Endothelial cell of umbilical vein (primary cell): Measurements from ENCODE around the gene ARMC5. TPM values are rescaled to one million over a fixed set of nuclear protein-coding genes. Genes with fewer than 3 reads are reported as not detected.

Experiments used
- BruUV-seq: library from RNA; stranded (reverse); fragments of 400-500 nt; replicated peaks from 2 replicates; lab custom pipeline; 2021; lab: Mats Ljungman, UMichigan
- CTCF ChIA-PET: fragments of 300-600, 350-600 bp; sonication (Branson Sonifier 250); formaldehyde crosslinking; loops from one replicate; lab custom pipeline; 2021; ENCODE audit warnings: antibody characterized with exemption, inconsistent platforms; lab: Charles Lee
- POLR2A ChIA-PET: fragments of 300-600, 350-600 bp; sonication (Branson Sonifier 250); formaldehyde crosslinking; loops from one replicate; lab custom pipeline; 2021; ENCODE audit warnings: antibody characterized with exemption, inconsistent platforms; lab: Charles Lee
- DNase-seq: peaks from one replicate; pipeline ENCODE4 v3.0.0-alpha.2; 2011; ENCODE audit warnings: low read depth, low spot score
- FAIRE-seq: peaks from 2 replicates; lab custom pipeline; 2011; peaks lifted over from hg19 to GRCh38; lab: Jason Lieb, UNC
- H2AFZ ChIP-seq: 2 replicates; pipeline ENCODE4 v1.6.0; 2012; ENCODE audit warnings: low read depth, low read length, control low read depth, inconsistent platforms
- H3K27ac ChIP-seq: 2 replicates; pipeline ENCODE4 v1.5.1; 2011; ENCODE audit warnings: low read depth, mild to moderate bottlenecking, control low read depth, low read length, moderate library complexity; ENCODE audit not compliant: insufficient read depth
- H3K27me3 ChIP-seq, 2 experiments: 2 replicates each; pipeline versions ENCODE4 v1.6.0 to v1.6.1; 2011; ENCODE audit warnings: low read length in 2 of 2, mixed read lengths in 1 of 2; ENCODE audit not compliant: control insufficient read depth in 2 of 2, insufficient read depth in 2 of 2
- H3K36me3 ChIP-seq, 2 experiments: 2 replicates in 1 of 2; 3 replicates in 1 of 2; pipeline ENCODE4 v1.5.1; 2011; ENCODE audit warnings: low read length in 2 of 2, mild to moderate bottlenecking in 1 of 2, moderate library complexity in 1 of 2; ENCODE audit not compliant: control insufficient read depth in 2 of 2, insufficient read depth in 2 of 2; ENCODE audit errors: extremely low read depth in 1 of 2
- H3K4me1 ChIP-seq: 3 replicates; pipeline ENCODE4 v1.5.1; 2011; ENCODE audit warnings: mild to moderate bottlenecking, low read length; ENCODE audit not compliant: control insufficient read depth, insufficient read depth; ENCODE audit errors: extremely low read depth
- H3K4me2 ChIP-seq: 2 replicates; pipeline ENCODE4 v1.6.1; 2011; ENCODE audit warnings: low read length, control low read depth, mixed read lengths; ENCODE audit not compliant: insufficient read depth
- H3K4me3 ChIP-seq, 3 experiments: fragments of 200-600 bp in 1 of 3; sonication (generic), shearing (Covaris generic) in 1 of 3; replicated peaks in 1 of 3; 2 replicates each; pipeline ENCODE4 v1.5.1; 2011 to 2016; ENCODE audit warnings: control low read depth in 3 of 3, low read length in 3 of 3, mild to moderate bottlenecking in 2 of 3, inconsistent platforms in 1 of 3, low read depth in 1 of 3, moderate library complexity in 1 of 3; ENCODE audit not compliant: insufficient read depth in 1 of 3
- H3K79me2 ChIP-seq: 2 replicates; pipeline ENCODE4 v1.6.0; 2012; ENCODE audit warnings: low read length, inconsistent platforms; ENCODE audit not compliant: control insufficient read depth, insufficient read depth
- H3K9ac ChIP-seq: replicated peaks from 2 replicates; pipeline ENCODE3; 2011; ENCODE audit warnings: low read length, control low read depth; ENCODE audit not compliant: insufficient read depth; ENCODE audit errors: extremely low read depth
- H3K9me1 ChIP-seq: replicated peaks from 3 replicates; pipeline ENCODE4 v1.6.0; 2011; ENCODE audit warnings: mild to moderate bottlenecking, low read length; ENCODE audit not compliant: control insufficient read depth, insufficient read depth; ENCODE audit errors: extremely low read depth
- H3K9me3 ChIP-seq: replicated peaks from 2 replicates; pipeline ENCODE4 v1.5.1; 2012; ENCODE audit warnings: low read length, inconsistent platforms; ENCODE audit not compliant: control insufficient read depth, insufficient read depth
- H4K20me1 ChIP-seq: replicated peaks from 2 replicates; pipeline ENCODE3; 2011; ENCODE audit warnings: mild to moderate bottlenecking, low read length; ENCODE audit not compliant: control insufficient read depth, insufficient read depth; ENCODE audit errors: extremely low read depth
- EZH2 ChIP-seq: IDR thresholded peaks from 2 replicates; pipeline ENCODE4 v1.6.1; 2012; ENCODE audit warnings: borderline replicate concordance, low read depth, mild to moderate bottlenecking, moderate library complexity, low read length, inconsistent platforms; ENCODE audit not compliant: severe bottlenecking
- FOS ChIP-seq: IDR thresholded peaks from 2 replicates; pipeline ENCODE4 v1.6.1; 2011; ENCODE audit warnings: mild to moderate bottlenecking, low read length, moderate library complexity, borderline replicate concordance; ENCODE audit not compliant: insufficient read depth
- GATA2 ChIP-seq: IDR thresholded peaks from 2 replicates; pipeline ENCODE4 v1.7.0; 2011; ENCODE audit warnings: low read depth, mild to moderate bottlenecking, moderate library complexity, mixed read lengths, low read length; ENCODE audit not compliant: insufficient read length, insufficient read depth
- JUN ChIP-seq: IDR thresholded peaks from 2 replicates; pipeline ENCODE4 v1.6.1; 2011; ENCODE audit warnings: borderline replicate concordance, low read depth; ENCODE audit not compliant: insufficient read length, insufficient read depth
- MYC ChIP-seq: IDR thresholded peaks from one replicate; pipeline ENCODE4 v1.6.1; 2011; ENCODE audit warnings: mild to moderate bottlenecking, low read depth, low read length
- POLR2A ChIP-seq: IDR thresholded peaks from 2 replicates; pipeline ENCODE4 v1.6.1; 2012; ENCODE audit warnings: low read depth, mild to moderate bottlenecking, control low read depth, low read length
- POLR2AphosphoS5 ChIP-seq: IDR thresholded peaks from 2 replicates; pipeline ENCODE4 v1.6.1; 2012; ENCODE audit warnings: low read depth, mild to moderate bottlenecking, control low read depth, low read length, moderate library complexity; ENCODE audit not compliant: insufficient read depth
- dilution Hi-C: fragments of 300-500 bp; cut with MboI; formaldehyde crosslinking; loops from one replicate; pipeline ENCODE4 v1.15.0; 2019; ENCODE audit warnings: low sequenced_read_pairs; ENCODE audit not compliant: extremely low pct_ligation_motif_present
- intact Hi-C: fragments of 100-400 bp; cut with micrococcal nuclease; formaldehyde crosslinking; loops from one replicate; pipeline ENCODE4 v1.10.0; 2022
- polyA plus RNA-seq, 4 experiments: library from polyadenylated mRNA; depleted of rRNA in 3 of 4; stranded (reverse) in 3 of 4; unstranded in 1 of 4; fragments of >200 nt; gene quantifications; 2 replicates each; pipeline versions ENCODE4 v1.2.1 to v1.2.3, GENCODE V29; 2011 to 2012; ENCODE audit warnings: missing spikeins in 1 of 4
- total RNA-seq: library from RNA; stranded (reverse); gene quantifications from 2 replicates; pipeline ENCODE4 v1.2.3, GENCODE V29; 2021
- TF ChIP-seq, protein P1 (sequence below): IDR thresholded peaks from 2 replicates; pipeline ENCODE4 v1.6.1; 2011; ENCODE audit not compliant: insufficient read depth, insufficient read length
- TF ChIP-seq, protein P2 (sequence below), 2 donors: IDR thresholded peaks; 1 replicate in 1 of 2; 2 replicates in 1 of 2; pipeline ENCODE4 v1.5.1; 2011; ENCODE audit warnings: low read length in 2 of 2, mild to moderate bottlenecking in 2 of 2, moderate library complexity in 2 of 2, control low read depth in 1 of 2, inconsistent platforms in 1 of 2, low read depth in 1 of 2; ENCODE audit not compliant: insufficient read depth in 1 of 2; ENCODE audit errors: extremely low read depth in 1 of 2

ARMC5 gene
- total and polyA plus RNA-seq, 2 donors (not counting 3 experiments of a cell fraction or from before 2014, with no cell fraction given) = 17.3 to 18.8 TPM

DNA sequence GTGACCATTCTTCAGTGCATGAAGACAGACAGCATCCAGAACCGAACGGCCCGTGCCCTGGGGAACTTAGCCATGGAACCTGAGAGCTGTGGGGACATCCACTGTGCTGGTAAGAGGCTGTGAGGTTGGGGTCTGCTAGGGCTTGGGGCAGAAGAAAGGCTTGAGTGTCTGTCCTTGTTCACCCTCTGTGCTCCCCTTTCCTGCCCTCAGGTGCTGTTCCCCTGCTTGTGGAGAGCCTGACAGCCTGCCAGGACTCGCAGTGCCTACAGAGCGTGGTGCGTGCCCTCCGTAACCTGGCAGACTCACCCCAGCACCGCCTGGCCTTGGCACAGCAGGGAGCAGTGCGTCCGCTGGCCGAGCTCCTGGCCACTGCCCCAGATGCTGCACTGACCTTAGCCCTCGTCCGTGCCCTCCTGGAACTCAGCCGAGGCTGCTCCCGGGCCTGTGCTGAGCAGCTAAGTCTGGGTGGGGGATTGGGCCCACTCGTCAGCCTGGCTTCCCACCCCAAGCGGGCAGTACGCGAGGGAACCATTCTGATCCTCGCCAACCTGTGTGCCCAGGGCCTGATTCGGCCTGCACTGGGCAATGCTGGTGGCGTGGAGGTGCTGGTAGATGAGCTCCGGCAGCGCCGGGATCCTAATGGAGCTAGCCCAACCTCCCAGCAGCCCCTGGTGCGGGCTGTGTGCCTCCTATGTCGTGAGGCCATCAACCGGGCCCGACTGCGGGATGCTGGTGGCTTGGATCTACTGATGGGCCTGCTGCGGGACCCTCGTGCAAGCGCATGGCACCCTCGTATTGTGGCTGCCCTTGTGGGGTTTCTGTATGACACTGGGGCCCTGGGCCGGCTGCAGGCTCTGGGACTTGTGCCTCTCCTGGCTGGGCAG is 2.9 kb downstream of the ARMC5 start:
- Histone ChIP-seq H2AFZ (no peak overlapping the region), H3K79me2 (peaks cover 22% of the 10 kb centered on the region), H3K9me1 (no peaks in the 10 kb centered on the region), H3K4me2 (no peak overlapping the region), H3K9ac (no peak overlapping the region), H3K27ac (no peak overlapping the region), H3K9me3 (no peaks in the 10 kb centered on the region), H4K20me1 (no peaks in the 10 kb centered on the region), H3K4me3 (no peak overlapping the region), H3K4me1 (peaks cover 18% of the 10 kb centered on the region), H3K27me3 (no peaks in the 10 kb centered on the region), H3K36me3 (peaks cover 6 to 25% of the 10 kb centered on the region in 2 experiments)
- DNase-seq (no peak), FAIRE-seq (no peak)
- dilution Hi-C loops = no loop called here
- no TSS peak for BruUV-seq
- TF ChIP-seq MYC (no peak), POLR2A (no peak), POLR2AphosphoS5 (no peak), JUN (no peak), EZH2 (no peak), GATA2 (no peak), FOS (no peak)
- TF ChIP-seq, protein P1, sequence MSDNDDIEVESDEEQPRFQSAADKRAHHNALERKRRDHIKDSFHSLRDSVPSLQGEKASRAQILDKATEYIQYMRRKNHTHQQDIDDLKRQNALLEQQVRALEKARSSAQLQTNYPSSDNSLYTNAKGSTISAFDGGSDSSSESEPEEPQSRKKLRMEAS = no peak
- TF ChIP-seq, protein P2, sequence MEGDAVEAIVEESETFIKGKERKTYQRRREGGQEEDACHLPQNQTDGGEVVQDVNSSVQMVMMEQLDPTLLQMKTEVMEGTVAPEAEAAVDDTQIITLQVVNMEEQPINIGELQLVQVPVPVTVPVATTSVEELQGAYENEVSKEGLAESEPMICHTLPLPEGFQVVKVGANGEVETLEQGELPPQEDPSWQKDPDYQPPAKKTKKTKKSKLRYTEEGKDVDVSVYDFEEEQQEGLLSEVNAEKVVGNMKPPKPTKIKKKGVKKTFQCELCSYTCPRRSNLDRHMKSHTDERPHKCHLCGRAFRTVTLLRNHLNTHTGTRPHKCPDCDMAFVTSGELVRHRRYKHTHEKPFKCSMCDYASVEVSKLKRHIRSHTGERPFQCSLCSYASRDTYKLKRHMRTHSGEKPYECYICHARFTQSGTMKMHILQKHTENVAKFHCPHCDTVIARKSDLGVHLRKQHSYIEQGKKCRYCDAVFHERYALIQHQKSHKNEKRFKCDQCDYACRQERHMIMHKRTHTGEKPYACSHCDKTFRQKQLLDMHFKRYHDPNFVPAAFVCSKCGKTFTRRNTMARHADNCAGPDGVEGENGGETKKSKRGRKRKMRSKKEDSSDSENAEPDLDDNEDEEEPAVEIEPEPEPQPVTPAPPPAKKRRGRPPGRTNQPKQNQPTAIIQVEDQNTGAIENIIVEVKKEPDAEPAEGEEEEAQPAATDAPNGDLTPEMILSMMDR (IDR thresholded peaks at IDR 0.05; ENCODE audit: extremely low read depth in 1 of 2, insufficient read depth in 1 of 2, low read depth in 1 of 2, low read length in 2 of 2) = no peak
- POLR2A ChIA-PET = no interaction called here
- CTCF ChIA-PET = interaction anchor here (0.9 kb wide), 1 partner anchor 477 kb away, joined by 3 read pairs; the partner anchor contains the start of gene HSD3B7
- intact Hi-C loops = no loop called here
